PFSK-1 (cell line): Measurements from ENCODE around the gene APBB1IP.

Experiments used
- POLR2AphosphoS5 ChIP-seq: IDR thresholded peaks from 2 replicates; pipeline ENCODE4 v1.6.1; 2012; ENCODE audit warnings: low read depth, mild to moderate bottlenecking, control low read depth, low read length, moderate library complexity
- REST ChIP-seq, 2 experiments: IDR thresholded peaks; 2 replicates each; pipeline versions ENCODE4 v1.6.1 to v1.8.0; 2011 to 2012; ENCODE audit warnings: low read depth in 2 of 2, low read length in 2 of 2, control low read depth in 1 of 2, inconsistent platforms in 1 of 2, mild to moderate bottlenecking in 1 of 2, moderate library complexity in 1 of 2; ENCODE audit not compliant: insufficient read depth in 1 of 2

GRCh38 chr10:26571655-26572054 lies 133.5 kb downstream of the APBB1IP start:
- TF ChIP-seq POLR2AphosphoS5, result no peak
- no peak for TF ChIP-seq REST (IDR thresholded peaks at IDR 0.05; ENCODE audit: insufficient read depth in 1 of 2, low read depth in 2 of 2, low read length in 2 of 2)
